PC-3 (cell line): ENCODE measurements around the gene PPA1. TPM values are rescaled to one million over a fixed set of nuclear protein-coding genes. Genes with fewer than 3 reads are reported as not detected.
A peak's percentile ranks its signal among the peaks of the same experiment; 100 is the strongest.

Experiments
- ATAC-seq: fragments of 200-7000 bp; cut with Tn5 transposase; 2 replicates; pipeline ENCODE4 v1.9.1; 2020; ENCODE audit warnings: mild to moderate bottlenecking, moderate library complexity
- BruUV-seq: library from RNA; stranded (reverse); fragments of 400-500 nt; replicated peaks from 2 replicates; lab custom pipeline; 2021; lab: Mats Ljungman, UMichigan
- CTCF ChIA-PET: fragments of 300-600 bp; sonication (Branson Sonifier 250); formaldehyde crosslinking; loops from one replicate; lab custom pipeline; 2022; ENCODE audit warnings: antibody characterized with exemption; lab: Charles Lee
- POLR2A ChIA-PET: fragments of 300-600 bp; sonication (Branson Sonifier 250); formaldehyde crosslinking; loops from one replicate; lab custom pipeline; 2022; ENCODE audit warnings: antibody characterized with exemption; ENCODE audit not compliant: unreplicated experiment; lab: Charles Lee
- DNase-seq: peaks from one replicate; pipeline ENCODE4 v3.0.0-alpha.2; 2015
- H2AFZ ChIP-seq: fragments of 300-600 bp; sonication (generic); 2 replicates; pipeline ENCODE4 v1.6.0; 2016; ENCODE audit warnings: antibody characterized with exemption, low read length
- H3F3A ChIP-seq: fragments of 300-600 bp; sonication (generic); one replicate; pipeline ENCODE4 v1.6.0; 2017; ENCODE audit warnings: antibody characterized with exemption, low read length, control low read depth, mild to moderate bottlenecking; ENCODE audit not compliant: unreplicated experiment
- H3K27ac ChIP-seq: fragments of 300-600 bp; sonication (generic); 2 replicates; pipeline ENCODE4 v1.5.1; 2016; ENCODE audit warnings: mild to moderate bottlenecking, low read length
- H3K27me3 ChIP-seq: fragments of 300-600 bp; sonication (generic); 2 replicates; pipeline ENCODE4 v1.6.1; 2016; ENCODE audit warnings: low read length, mixed read lengths
- H3K36me3 ChIP-seq: fragments of 300-600 bp; sonication (generic); 2 replicates; pipeline ENCODE4 v1.6.1; 2016; ENCODE audit warnings: low read depth, mixed run types, low read length, mixed read lengths
- H3K4me1 ChIP-seq: fragments of 300-600 bp; sonication (generic); 2 replicates; pipeline ENCODE4 v1.5.1; 2016; ENCODE audit warnings: low read length; ENCODE audit not compliant: insufficient read depth
- H3K4me2 ChIP-seq: fragments of 300-600 bp; sonication (generic); 2 replicates; pipeline ENCODE4 v1.6.0; 2016; ENCODE audit warnings: low read length
- H3K4me3 ChIP-seq: fragments of 300-600 bp; sonication (generic); 2 replicates; pipeline ENCODE4 v1.5.1; 2016; ENCODE audit warnings: mild to moderate bottlenecking, low read length, mixed read lengths
- H3K79me2 ChIP-seq: fragments of 300-600 bp; sonication (generic); 2 replicates; pipeline ENCODE4 v1.6.1; 2017; ENCODE audit warnings: low read length, mixed read lengths
- H3K9ac ChIP-seq: fragments of 300-600 bp; sonication (generic); 2 replicates; pipeline ENCODE4 v1.6.0; 2016; ENCODE audit warnings: mild to moderate bottlenecking, low read length
- H3K9me2 ChIP-seq: fragments of 300-600 bp; sonication (generic); replicated peaks from 2 replicates; pipeline ENCODE4 v1.6.1; 2016; ENCODE audit warnings: mixed run types, low read length, mixed read lengths
- H3K9me3 ChIP-seq: fragments of 300-600 bp; sonication (generic); 2 replicates; pipeline ENCODE4 v1.6.1; 2016; ENCODE audit warnings: low read length, mixed read lengths
- H4K20me1 ChIP-seq: fragments of 300-600 bp; sonication (generic); 2 replicates; pipeline ENCODE4 v1.6.1; 2016; ENCODE audit warnings: low read length, mixed read lengths
- CTCF ChIP-seq: fragments of 300-600 bp; sonication (generic); conservative IDR thresholded peaks from 2 replicates; pipeline ENCODE4 v1.5.1; 2017; ENCODE audit warnings: antibody characterized with exemption, low read depth, mild to moderate bottlenecking, low read length
- EZH2 ChIP-seq: fragments of 300-600 bp; sonication (generic); IDR thresholded peaks from one replicate; pipeline ENCODE4 v1.6.1; 2017; ENCODE audit warnings: antibody characterized with exemption, mild to moderate bottlenecking, low read length; ENCODE audit not compliant: unreplicated experiment
- EZH2phosphoT487 ChIP-seq: fragments of 300-600 bp; sonication (generic); IDR thresholded peaks from 2 replicates; pipeline ENCODE4 v1.6.1; 2018; ENCODE audit warnings: mild to moderate bottlenecking, antibody characterized with exemption, low read length, borderline replicate concordance
- intact Hi-C: fragments of 100-400 bp; cut with micrococcal nuclease; formaldehyde crosslinking; loops from 2 replicates; pipeline ENCODE4 v1.9.0; 2023
- total RNA-seq: library from RNA; depleted of rRNA; stranded (reverse); fragments of >200 nt; gene quantifications from 2 replicates; pipeline ENCODE4 v1.2.3, GENCODE V29; 2014

The PPA1 gene
- total RNA-seq, 1 experiment from 2014 or later: 440 TPM

DNA sequence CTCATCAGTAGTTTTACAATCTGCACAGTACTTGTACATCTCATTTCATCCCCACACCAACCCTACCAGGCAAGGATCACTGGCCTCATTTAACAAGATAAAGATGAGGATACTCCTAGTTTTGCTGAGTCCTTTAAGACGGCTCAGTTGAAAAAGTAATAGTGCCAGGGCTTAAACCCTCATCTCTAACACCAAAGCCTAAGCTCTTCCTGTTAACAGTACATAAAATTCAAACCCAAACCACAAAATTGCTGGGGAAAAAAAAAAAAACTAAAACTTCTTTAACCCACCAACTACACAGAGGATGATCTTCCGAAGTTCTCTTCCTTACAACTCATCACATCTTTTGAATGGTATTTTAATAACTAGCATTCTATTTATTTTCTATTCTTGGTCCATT lies 64.2 kb downstream of the PPA1 start:
- Histone ChIP-seq H3K79me2 (peaks cover 70% of the 10 kb centered on the region), H3K4me2 (peak overlapping the region; percentile 88), H3K9ac (peak overlapping the region; percentile 88), H2AFZ (no peak overlapping the region), H3K9me3 (no peaks in the 10 kb centered on the region), H3K27me3 (no peaks in the 10 kb centered on the region), H4K20me1 (peaks cover 54% of the 10 kb centered on the region), H3K9me2 (no peaks in the 10 kb centered on the region), H3K4me3 (peak overlapping the region; percentile 81), H3K36me3 (peaks cover 33% of the 10 kb centered on the region), H3F3A (no peaks in the 10 kb centered on the region), H3K27ac (no peak overlapping the region), H3K4me1 (peaks cover 26% of the 10 kb centered on the region)
- no TSS peak for BruUV-seq
- TF ChIP-seq CTCF: no peak
- no peak for TF ChIP-seq EZH2
- TF ChIP-seq EZH2phosphoT487: no peak
- POLR2A ChIA-PET: interaction anchor here (0.9 kb wide), 1 partner anchor 23 kb away, joined by 6 read pairs; the partner anchor contains the start of gene TYSND1
- ATAC-seq: no peak
- intact Hi-C loops: loop anchor here (5.0 kb wide), 1 partner anchor 33 kb away; no protein-coding TSS in a partner anchor
- CTCF ChIA-PET: interaction anchor here (0.5 to 1.4 kb wide), 2 partner anchors 23 to 196 kb away, joined by 9 to 10 read pairs; partner anchors contain the start of gene TYSND1
- DNase-seq: no peak

GRCh38 chr10:70167246-70167645 lies 66.0 kb downstream of the PPA1 start:
- H3K4me3 ChIP-seq: no peak overlapping the region
- intact Hi-C loops: loop anchor here (5.0 kb wide), 1 partner anchor 35 kb away; no protein-coding TSS in a partner anchor
- no peak overlapping the region for H3K27ac ChIP-seq
- no peaks in the 10 kb centered on the region for H3K9me3 ChIP-seq
- H2AFZ ChIP-seq: no peak overlapping the region
- H3K36me3 ChIP-seq: peaks cover 42% of the 10 kb centered on the region
- no peak overlapping the region for H3K9ac ChIP-seq
- peaks cover 70% of the 10 kb centered on the region for H4K20me1 ChIP-seq
- no peaks in the 10 kb centered on the region for H3K9me2 ChIP-seq
- no peaks in the 10 kb centered on the region for H3F3A ChIP-seq
- peaks cover 87% of the 10 kb centered on the region for H3K79me2 ChIP-seq
- POLR2A ChIA-PET: no interaction called here
- H3K4me2 ChIP-seq: peak overlapping the region; percentile 88; the same call in 1 of the 2 replicates
- no TSS peak for BruUV-seq
- DNase-seq (no peak), ATAC-seq (no peak)
- H3K27me3 ChIP-seq: no peaks in the 10 kb centered on the region
- TF ChIP-seq EZH2phosphoT487: no peak
- no peak for TF ChIP-seq EZH2
- TF ChIP-seq CTCF: no peak
- CTCF ChIA-PET: interaction anchor here (0.7 kb wide), 1 partner anchor 195 kb away, joined by 3 read pairs; no protein-coding TSS in a partner anchor
- peaks cover 27% of the 10 kb centered on the region for H3K4me1 ChIP-seq

DNA sequence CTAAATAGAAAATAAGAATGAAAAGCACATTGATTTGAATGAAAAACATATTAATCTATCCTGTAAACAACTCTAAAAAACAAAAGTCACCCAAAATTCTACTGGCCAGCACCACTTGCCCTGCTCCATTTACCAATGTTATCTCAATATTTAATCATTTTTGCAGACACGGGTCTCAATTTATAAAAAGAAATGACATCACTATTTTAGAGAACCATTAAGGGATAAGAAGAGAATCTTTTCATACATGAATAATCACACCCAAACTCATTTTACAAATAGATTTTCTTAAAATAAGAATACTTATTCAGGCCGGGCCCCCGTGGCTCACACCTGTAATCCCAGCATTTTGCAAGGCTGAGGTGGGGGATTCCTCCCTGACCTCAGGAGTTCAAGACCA lies 66.8 kb downstream of the PPA1 start:
- BruUV-seq: no TSS peak
- Histone ChIP-seq H4K20me1 (peaks cover 78% of the 10 kb centered on the region), H3K79me2 (peaks cover 95% of the 10 kb centered on the region), H2AFZ (no peak overlapping the region), H3K4me2 (no peak overlapping the region), H3F3A (no peaks in the 10 kb centered on the region), H3K9ac (no peak overlapping the region), H3K36me3 (peaks cover 49% of the 10 kb centered on the region), H3K27ac (no peak overlapping the region), H3K4me3 (no peak overlapping the region), H3K9me3 (no peaks in the 10 kb centered on the region), H3K4me1 (peaks cover 27% of the 10 kb centered on the region), H3K27me3 (no peaks in the 10 kb centered on the region), H3K9me2 (no peaks in the 10 kb centered on the region)
- no peak for TF ChIP-seq EZH2
- no peak for TF ChIP-seq EZH2phosphoT487
- TF ChIP-seq CTCF: no peak
- CTCF ChIA-PET: interaction anchor here (0.7 kb wide), 1 partner anchor 196 kb away, joined by 3 read pairs; no protein-coding TSS in a partner anchor
- POLR2A ChIA-PET: no interaction called here
- no peak for ATAC-seq
- intact Hi-C loops: loop anchor here (5.0 kb wide), 1 partner anchor 36 kb away; no protein-coding TSS in a partner anchor
- DNase-seq: no peak
